GM19324 (cell line): Measurements from ENCODE around the gene CBLL2.
"Not testable (repeated sequence)": the region's sequence is repeated elsewhere in the genome, so short reads cannot be mapped to it uniquely, and the experiment has no call there.

Experiments used
- ATAC-seq: cut with Tn5 transposase; IDR thresholded peaks from one replicate; pipeline ENCODE4 v1.9.1; 2021; ENCODE audit warnings: mild to moderate bottlenecking, moderate library complexity; ENCODE audit not compliant: unreplicated experiment, low FRiP score

Gene CBLL2, protein sequence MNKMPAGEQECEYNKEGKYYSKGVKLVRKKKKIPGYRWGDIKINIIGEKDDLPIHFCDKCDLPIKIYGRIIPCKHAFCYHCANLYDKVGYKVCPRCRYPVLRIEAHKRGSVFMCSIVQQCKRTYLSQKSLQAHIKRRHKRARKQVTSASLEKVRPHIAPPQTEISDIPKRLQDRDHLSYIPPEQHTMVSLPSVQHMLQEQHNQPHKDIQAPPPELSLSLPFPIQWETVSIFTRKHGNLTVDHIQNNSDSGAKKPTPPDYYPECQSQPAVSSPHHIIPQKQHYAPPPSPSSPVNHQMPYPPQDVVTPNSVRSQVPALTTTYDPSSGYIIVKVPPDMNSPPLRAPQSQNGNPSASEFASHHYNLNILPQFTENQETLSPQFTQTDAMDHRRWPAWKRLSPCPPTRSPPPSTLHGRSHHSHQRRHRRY

DNA sequence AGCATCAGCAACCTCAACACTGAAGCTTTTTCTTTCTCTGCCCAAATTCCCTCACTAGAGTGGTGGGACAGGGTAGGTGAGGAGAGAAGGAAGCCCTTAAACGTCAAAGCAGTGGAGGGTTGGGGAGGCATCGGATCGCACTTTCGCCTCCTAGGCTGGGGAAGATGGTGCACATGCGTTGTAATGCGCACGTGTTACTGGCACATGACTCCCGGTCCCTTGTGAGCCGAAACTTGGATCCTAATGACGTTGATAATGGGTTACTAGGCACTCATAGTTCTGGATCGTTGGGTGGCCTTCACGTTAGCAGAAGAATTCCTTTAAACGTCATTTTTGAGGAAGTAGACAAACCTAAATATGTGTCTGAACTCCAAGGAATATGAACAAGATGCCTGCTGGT is at the start of gene CBLL2:
CBLL2 (plus strand) TSS at position 301 of the 400 bp plus-strand sequence; CDS start at position 380, 79 bp downstream.
- no peak for ATAC-seq

DNA sequence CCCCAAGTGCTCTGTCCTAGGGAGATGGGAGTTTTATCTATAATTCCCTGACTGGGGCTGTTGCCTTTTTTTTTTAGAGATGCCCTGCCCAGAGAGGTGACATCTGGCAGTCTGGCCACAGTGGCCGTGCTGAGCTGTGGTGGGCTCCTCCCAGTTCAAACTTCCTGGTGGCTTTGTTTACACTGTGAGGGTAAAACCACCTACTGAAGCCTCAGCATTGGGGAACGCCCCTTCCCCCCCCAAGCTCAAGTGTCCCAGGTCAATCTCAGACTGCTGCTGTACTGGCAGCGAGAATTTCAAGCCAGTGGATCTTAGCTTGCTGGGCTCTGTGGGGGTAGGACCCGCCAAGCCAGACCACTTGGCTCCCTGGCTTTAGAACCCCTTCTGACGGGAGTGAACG is 38.3 kb upstream of the CBLL2 start:
- ATAC-seq, result no peak

DNA sequence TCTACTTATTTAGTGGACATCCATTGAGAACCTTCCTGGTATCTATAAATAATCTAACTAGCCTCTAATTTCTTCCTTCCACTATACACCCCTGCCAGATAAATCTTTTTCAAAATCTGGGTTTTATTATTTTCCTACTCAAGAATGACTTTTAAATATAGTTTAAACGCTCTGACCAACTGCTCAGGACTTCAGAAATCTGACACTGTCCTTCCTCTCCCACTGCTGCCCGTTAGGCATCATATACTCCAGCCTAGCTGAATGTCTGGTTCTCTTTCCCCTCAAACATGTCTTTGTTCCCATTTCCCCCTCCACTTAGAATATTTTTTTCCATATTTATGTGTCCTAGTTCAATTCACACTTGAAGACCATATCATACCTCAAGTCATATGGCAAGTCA is 35.2 kb upstream of the CBLL2 start:
- no peak for ATAC-seq

DNA sequence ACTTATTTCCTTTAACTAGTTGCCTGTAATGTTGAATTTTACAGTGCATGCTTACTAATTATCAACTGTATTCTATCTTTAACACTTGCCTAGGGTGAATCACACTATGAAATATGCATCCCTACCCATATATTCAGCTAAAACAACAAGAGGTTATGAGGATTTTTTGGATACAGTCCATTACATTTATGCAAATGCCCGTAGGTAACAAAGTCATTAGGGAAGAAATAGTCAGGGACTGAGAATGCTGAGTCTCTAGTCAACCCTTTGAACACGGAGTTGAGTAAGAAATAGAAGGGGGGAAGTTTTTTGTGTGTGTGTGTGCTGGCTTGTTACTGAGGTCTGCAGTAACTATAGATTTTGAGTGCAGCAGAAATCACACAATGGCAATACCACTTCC is 26.1 kb upstream of the CBLL2 start:
- ATAC-seq, result no peak

DNA sequence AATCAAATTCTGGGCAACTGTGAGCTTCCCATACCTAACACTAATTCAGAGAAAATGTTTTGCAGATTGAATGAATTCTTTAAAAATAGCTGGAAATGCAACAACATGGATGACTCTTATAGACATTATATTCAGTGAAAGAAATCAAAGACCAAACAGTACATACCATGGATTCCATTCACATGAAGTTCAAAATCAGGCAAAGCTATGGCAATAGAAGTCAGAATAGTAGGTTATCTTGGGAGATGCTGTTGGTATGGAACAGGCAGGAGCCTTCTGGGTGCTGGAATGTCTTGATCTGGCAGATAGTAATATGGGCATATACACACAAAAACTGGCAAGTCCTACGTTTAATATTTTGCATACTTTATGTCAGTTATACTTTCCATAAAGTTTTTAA is 25.5 kb upstream of the CBLL2 start:
- ATAC-seq, result no peak

DNA sequence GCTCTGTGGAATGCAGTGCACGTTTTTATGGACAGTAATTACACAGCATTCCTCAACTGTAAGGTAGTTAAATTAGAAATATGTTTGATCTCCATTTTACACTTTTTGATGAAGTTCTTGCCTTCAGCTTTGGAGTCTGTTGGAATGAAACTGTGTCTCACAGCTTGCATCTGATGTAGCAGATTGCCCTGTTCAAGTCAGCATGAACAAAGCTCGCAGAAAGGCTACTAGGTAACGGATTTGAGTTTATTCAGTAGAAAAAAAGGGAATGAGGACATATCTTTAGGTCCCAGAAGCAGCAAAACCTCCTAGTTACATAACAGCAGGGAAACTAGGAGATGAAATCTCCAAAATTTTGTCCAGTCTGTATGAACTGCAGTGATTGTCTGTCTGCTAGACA is 24.3 kb upstream of the CBLL2 start:
- ATAC-seq, result no peak

DNA sequence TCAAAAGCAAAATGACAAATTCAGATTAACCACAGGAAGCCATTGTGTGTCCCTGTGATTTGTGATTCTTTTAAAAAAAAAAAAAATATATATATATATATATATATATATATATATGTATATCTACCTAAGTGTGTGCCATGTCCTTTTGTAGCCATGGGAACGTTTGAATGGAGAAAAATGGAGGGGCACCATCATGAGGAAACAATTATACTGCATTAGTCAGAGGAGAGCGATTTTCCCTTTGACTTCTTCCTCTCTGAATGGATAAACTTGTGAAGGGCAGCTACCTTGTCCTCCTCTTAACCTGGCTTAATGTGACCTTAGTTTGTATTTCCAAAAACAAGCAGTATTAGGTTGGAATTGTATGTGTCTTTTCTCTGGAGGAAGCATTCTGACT is 23.3 kb upstream of the CBLL2 start:
- ATAC-seq, result no peak

DNA sequence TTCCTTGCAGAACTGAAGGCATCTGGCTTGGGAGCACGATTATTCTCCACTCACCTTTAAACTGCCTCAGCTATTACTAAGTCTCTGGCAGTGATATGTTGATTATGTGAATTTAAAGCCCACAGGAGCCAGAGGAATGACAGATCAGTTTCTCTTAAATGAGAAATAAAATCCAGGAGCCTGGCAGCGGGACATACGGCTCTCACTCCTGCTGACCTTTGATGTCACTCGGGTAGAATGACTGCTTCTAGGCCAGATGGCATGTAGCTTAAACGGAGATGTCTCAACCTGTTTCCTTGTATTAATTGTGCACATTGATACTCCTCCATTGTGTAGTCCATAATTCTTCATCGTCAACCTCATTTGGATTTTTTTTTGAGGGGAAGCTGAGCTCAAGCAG is 4.0 kb upstream of the CBLL2 start:
- ATAC-seq, result no peak

DNA sequence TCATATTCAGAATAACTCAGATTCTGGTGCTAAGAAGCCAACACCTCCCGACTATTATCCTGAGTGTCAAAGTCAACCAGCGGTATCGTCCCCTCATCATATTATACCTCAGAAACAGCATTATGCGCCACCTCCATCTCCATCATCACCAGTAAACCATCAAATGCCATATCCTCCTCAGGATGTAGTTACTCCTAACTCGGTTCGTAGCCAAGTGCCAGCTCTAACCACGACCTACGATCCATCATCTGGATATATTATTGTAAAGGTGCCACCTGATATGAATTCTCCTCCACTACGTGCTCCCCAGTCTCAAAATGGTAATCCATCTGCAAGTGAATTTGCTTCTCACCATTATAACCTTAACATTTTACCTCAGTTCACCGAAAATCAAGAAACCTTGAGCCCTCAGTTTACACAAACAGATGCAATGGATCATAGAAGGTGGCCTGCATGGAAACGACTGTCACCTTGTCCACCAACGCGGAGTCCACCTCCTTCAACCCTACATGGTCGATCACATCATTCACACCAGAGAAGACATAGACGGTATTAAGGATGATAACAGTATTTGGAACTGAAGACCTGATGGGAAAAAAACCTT is 1.1 kb downstream of the CBLL2 start:
- no peak for ATAC-seq

DNA sequence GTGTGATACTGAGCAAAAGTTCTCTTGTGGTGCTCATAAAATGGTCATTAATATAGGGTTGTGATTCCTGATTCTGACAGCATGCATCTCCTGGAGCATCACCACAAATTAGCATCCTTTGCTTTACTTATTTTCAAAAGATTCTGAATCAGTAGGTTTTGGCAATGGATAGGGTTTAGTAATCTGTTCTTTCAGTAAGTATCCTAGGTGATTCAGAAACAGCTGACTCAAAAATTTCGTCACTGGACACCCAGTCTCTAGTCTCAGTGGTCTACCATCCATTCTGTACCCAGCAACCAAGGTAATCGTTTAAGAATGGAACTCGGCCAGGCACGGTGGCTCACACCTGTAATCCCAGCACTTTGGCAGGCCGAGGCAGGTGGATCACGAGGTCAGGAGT is 4.1 kb downstream of the CBLL2 start:
- no peak for ATAC-seq

DNA sequence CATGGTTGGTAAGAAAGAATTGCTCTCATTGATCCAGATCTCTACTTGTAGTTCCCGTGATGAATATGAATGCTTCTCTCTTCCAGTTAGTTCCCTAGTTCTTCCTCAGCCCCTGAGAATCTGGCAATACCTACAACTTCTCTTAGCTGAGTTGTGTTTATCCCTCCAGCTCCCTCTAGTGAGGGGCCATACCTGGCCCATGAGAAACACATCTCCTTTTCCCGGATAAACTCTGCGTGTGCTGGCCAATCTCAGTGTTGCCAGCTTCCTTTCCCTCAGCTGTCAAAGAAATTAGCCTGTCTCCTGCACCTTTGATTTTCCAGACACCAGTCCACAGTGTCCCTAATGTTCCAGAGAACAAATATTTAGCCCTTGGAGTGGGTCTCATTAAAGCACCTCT is 5.7 kb downstream of the CBLL2 start:
- no peak for ATAC-seq

DNA sequence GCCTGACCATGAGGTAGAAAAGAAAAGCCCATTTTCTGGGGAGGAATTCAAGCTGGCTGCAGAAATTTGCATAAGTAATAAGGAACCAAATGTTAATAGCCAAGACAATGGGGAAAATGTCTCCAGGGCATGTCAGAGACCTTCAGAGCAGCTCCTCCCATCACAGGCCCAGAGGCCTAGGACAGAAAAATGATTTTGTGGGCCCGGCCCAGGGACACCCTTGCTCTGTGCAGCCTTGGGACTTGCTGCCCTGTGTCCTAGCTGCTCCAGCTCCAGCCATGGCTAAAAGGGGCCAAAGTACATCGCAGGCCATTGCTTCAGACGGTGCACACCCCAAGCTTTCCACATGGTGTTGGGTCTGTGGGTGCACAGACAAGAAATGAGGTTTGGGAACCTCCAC is 16.5 kb downstream of the CBLL2 start:
- ATAC-seq, result not testable (repeated sequence)

DNA sequence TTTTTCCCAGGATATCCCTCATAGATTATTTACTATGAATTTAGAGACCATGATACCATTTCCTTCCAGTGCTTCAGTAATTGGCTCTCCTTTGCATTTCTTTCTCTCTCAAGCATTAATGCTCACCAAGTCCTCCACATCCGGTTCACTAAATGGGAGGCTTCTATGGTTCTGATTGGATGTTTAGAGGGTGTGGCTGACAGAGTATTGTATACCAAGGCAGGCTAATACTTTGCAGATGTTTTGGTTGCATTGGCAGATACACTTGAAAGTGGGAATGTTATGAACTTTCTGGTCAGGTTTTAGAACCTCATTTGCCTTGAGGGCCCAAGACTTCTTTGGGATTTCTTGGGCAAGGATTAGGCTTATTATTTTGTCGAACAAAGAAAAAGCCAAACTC is 24.2 kb downstream of the CBLL2 start:
- no peak for ATAC-seq

DNA sequence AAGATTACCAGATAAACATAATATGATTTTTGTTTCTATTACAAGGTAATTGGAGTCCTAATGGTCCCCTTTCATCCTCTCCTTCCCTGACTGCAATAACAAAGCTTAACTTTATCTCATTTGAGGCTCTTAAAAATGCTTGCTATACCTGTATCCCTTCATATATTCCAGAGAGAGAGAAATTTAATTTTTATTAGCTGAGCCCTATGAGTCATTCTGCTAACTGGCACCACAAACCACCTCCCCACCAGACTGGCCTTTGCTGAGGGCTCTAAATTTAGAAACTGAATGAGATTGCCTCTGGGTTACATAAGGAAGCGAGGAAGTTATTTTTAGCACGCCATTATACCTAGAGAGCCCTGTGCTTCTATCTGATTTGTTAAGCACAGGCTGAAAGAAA is 27.4 kb downstream of the CBLL2 start:
- no peak for ATAC-seq

DNA sequence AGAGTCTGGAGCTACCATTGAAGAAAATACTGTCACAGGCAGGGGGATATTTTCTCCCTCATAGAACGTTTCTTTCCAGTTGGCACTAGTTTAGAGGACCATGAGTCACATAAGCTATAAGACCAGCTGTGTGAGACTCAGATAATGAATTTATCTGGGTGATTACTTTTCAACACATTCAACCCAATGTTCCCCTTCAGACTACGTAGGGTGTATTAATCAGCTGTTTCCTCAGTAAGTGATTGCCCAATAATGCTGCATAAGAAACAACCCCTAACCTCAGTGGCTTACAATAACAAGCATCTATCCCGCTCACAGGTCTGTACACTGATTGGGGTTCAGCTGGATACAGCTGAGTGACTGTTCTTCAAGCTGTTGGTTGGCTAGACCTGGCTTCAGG is 38.1 kb downstream of the CBLL2 start:
- ATAC-seq, result no peak

DNA sequence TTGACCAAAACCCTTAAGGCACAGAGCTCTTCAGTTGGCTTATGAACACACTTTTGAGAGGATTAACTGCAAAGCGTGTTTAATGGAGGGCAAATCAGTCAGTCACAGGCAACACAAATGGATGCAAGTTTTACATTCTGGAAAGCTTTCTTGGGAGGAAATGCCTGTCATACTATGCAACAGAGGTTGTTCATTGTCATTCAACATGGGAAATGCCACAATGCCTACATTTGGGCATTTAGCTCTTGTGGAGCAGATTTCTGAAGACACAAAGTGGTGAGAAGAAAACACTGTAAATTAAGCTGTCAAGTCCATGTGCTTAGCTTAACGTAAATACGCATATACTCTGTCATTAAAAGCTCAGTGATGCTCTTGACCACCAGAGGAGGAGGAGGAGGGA is 41.1 kb downstream of the CBLL2 start:
- ATAC-seq, result no peak

DNA sequence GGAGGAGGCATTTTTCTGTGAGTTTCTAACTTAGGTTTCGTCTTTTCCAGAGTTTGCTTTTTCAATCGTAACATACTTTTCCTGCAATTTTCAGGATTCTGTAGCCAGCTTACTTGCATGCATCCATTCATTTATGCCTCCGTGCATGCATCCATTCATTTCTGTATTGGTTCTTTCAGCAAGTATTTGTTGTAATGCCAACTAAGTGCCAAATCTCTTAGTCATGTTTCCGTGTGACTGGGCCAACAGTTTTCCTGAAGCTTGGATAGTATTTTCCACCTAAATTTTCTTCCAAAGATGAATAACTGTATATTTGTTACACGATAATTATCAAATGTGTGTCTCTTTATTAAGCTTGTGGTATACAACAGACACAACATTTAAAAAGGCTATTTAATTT is 41.5 kb downstream of the CBLL2 start:
- no peak for ATAC-seq

DNA sequence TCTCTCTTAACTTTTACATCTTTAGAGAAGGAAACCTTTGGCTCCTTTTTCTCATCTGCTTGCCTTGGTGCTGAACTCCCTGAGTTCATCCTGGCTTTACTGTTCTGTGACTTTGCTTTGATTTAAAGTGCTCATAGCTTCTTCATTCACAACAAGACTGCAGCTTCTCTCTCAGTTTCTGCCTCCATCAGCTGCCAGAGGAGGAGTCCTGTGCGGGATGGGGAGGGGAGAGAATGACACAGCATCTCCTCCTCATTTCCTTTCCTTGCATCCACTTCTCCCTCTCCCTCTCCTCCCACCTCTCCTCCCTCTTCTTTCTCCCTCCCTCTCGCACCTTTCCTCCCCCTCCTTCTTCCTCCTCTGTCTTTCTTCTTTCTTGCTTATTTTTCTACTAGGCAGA is 42.0 kb downstream of the CBLL2 start:
- ATAC-seq, result no peak

DNA sequence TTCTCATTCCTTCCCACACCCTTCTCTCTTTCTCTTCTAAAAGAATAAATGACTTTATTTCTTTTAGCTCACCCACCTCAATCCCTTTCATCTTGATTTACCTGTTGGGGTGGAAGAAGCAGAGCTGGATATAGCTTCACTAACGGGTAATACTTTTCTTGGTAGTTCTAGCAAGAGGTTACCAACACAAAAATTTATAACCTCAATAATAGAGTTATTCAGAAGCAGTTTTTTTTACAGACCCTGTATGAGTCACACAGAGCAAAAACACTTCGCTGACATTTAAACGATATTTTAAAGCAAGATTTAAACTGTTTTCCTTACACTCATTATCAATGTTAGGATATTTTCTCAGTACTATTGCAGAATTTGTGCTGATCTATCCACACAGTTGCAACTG is 42.4 kb downstream of the CBLL2 start:
- no peak for ATAC-seq

DNA sequence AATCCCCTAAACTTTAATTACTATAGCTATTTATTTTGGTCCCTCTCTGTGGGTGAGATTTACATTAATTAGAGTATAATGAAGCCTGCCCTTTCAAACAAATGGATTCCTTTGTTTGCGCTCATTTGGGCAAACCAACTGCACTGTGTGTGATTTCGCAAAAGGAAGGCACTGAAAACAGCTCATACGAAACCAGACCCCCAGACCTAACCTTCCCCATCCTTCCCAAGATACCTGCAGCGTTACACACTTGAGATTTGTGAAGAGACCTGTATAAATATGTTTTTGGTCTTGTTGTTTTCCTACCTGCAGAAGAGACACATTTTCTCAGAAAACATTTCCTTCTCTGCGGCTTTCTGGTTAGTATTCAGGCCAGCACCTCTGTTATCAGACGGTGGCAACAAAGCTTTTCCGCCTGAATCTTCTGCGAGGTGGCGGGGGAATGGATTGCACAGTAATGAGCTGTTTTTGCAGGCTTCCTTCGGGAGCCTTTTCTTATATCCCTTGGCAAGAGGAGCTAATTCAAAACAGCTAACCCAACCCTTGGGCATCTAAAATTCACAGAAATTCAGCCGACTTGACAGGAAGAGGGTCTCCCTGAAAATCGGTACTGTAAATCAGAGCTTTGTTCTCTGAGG is 47.6 kb downstream of the CBLL2 start:
- no peak for ATAC-seq

DNA sequence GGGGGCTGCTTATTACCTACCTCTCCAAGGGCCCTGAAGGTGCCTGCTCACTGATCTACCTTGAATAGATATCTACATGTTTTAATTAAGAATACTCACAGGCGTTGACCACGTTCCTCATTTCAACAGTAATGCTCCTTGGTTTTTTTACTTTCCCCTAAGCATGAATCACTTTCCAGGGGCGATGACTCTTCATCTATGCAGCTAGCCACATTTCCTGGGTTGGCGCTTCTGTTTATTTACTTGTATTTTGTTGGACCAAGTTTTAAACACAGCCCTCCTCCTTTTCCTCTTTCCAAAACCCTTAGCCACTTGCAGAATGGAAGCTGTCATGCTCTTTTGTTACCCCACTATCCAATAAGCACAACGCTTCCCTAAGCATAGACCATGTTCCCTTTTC is 50.8 kb downstream of the CBLL2 start:
- ATAC-seq, result no peak
